ENCODE results near the gene TMEM26. TPM values are rescaled to one million over a fixed set of nuclear protein-coding genes. Genes with fewer than 3 reads are reported as not detected.
A peak's percentile ranks its signal among the peaks of the same experiment; 100 is the strongest.

The TMEM26 gene
- total and polyA plus RNA-seq, 2 of the 8 experiments (the other 6 are each of a cell fraction or from before 2014, with no cell fraction given) = 1.6 to 2.8 TPM

DNA sequence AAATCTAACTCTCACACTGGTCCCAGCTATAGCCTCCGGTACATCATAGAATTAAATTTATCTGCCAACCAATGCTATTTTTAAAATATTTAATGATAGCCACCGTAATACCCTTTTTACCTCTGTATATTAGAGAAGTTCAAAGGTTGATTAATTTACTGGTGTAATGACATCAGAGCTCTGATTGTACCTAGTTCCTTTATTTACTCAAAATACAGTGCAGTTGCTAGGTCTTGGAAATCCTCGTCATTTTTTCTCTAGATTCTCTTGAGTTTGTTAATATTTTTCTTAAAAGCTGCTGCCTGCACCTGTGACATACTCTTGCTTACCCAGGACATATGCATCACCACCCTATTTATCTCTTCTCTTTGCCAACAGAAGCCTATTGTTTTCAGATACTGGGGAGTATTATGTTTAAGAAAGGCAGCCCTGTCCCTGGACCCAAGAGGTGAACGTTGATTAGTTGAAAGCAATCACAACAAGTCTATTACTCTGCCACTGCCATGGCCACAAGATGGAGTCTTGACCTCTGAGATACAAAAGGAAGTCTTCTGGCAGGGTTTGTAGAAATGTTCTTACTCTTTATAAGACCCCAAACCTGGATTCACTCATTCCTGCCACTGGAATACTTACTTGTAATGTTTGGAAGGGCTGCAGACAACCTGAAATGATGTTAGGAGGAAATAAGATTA lies 25.6 kb upstream of the TMEM26 start:
- H3K27me3 ChIP-seq (replicated peaks in 1 of 4; ENCODE audit: control insufficient read depth in 3 of 4, extremely low read depth in 1 of 4, insufficient read depth in 3 of 4, low read length in 3 of 4) = no peaks in the 10 kb centered on the region; a peak in 1 of 7 replicates
- no peak overlapping the region for H2BK20ac ChIP-seq (ENCODE audit: low read length)
- H4K91ac ChIP-seq (replicated peaks; ENCODE audit: insufficient read length, low read length) = no peak overlapping the region
- H4K8ac ChIP-seq (ENCODE audit: extremely low read depth, insufficient read depth, low read length) = no peak overlapping the region
- H3K79me1 ChIP-seq (ENCODE audit: low read depth, low read length) = no peaks in the 10 kb centered on the region
- no peak overlapping the region for H2BK15ac ChIP-seq (ENCODE audit: low read length)
- H2BK120ac ChIP-seq (replicated peaks; ENCODE audit: low read depth, low read length) = no peak overlapping the region
- WGBS, 2 experiments (ENCODE audit: extremely low coverage in 1 of 2, insufficient coverage in 1 of 2, insufficient read length in 1 of 2, insufficient replicate concordance in 2 of 2, low coverage in 1 of 2, low lambda C conversion rate in 2 of 2, missing lambda C conversion rate in 1 of 2) = 86% methylated on average over 4 of the region's 4 CpGs; no CpG with 5 or more reads in 1 of the 2 experiments
- no peaks in the 10 kb centered on the region for H4K20me1 ChIP-seq (replicated peaks in 1 of 2; ENCODE audit: control insufficient read depth in 1 of 2, insufficient read depth in 2 of 2, low read length in 2 of 2)
- H2AK5ac ChIP-seq (ENCODE audit: low read depth, low read length) = no peak overlapping the region
- no peak overlapping the region for H3K56ac ChIP-seq (replicated peaks; ENCODE audit: insufficient read length, low read depth, low read length)
- H3K9ac ChIP-seq (replicated peaks in 1 of 4; ENCODE audit: extremely low read depth in 1 of 4, low read depth in 3 of 4, low read length in 3 of 4) = no peak overlapping the region
- no peak overlapping the region for H2AFZ ChIP-seq (ENCODE audit: low read length)
- H3K27ac ChIP-seq (ENCODE audit: low read depth, low read length) = no peak overlapping the region
- no peak overlapping the region for H3K18ac ChIP-seq (ENCODE audit: extremely low read depth, low read length)
- no peak overlapping the region for H3K23ac ChIP-seq (ENCODE audit: insufficient read length)
- H3K4me2 ChIP-seq (ENCODE audit: insufficient read depth in 1 of 2, low read depth in 2 of 2, low read length in 2 of 2) = no peak overlapping the region
- no peak overlapping the region for H3K4ac ChIP-seq (replicated peaks; ENCODE audit: insufficient read length, low read depth, low read length)
- ChIA-PET POLR2A (ENCODE audit: partially characterized antibody) (interaction anchor here (0.6 kb wide), 1 partner anchor 905 kb away, joined by 3 read pairs; no protein-coding TSS in a partner anchor), CTCF (ENCODE audit: partially characterized antibody) (interaction anchor here (0.9 to 1.3 kb wide), 4 partner anchors 12 to 254 kb away, joined by 3 to 5 read pairs (median 4); no protein-coding TSS in a partner anchor)
- H4K5ac ChIP-seq (ENCODE audit: insufficient read length, low read depth, low read length) = no peak overlapping the region
- FAIRE-seq = no peak
- H3K9me3 ChIP-seq (ENCODE audit: insufficient read depth in 2 of 2, low read depth in 1 of 2, low read length in 1 of 2) = no peaks in the 10 kb centered on the region
- no peak for DNase-seq (ENCODE audit: low read depth in 1 of 2, low spot score in 2 of 2)
- H3K79me2 ChIP-seq (ENCODE audit: control insufficient read depth in 1 of 2, insufficient read depth in 2 of 2, low read length in 2 of 2) = no peaks in the 10 kb centered on the region
- H3K14ac ChIP-seq (ENCODE audit: insufficient read length) = no peak overlapping the region
- no peak overlapping the region for H3K4me3 ChIP-seq (ENCODE audit: extremely low read depth in 1 of 4, insufficient read depth in 2 of 4, low read depth in 3 of 4, low read length in 4 of 4)
- no peaks in the 10 kb centered on the region; a peak in 1 of 8 replicates for H3K36me3 ChIP-seq (ENCODE audit: control insufficient read depth in 2 of 4, insufficient read depth in 4 of 4, low read length in 3 of 4)
- no peak overlapping the region for H2BK12ac ChIP-seq (ENCODE audit: low read depth, low read length)
- no peaks in the 10 kb centered on the region for H3K23me2 ChIP-seq (ENCODE audit: low read depth, low read length)
- peaks cover 0 to 7% (median 1%) of the 10 kb centered on the region in 4 experiments; a peak in 2 of 7 replicates for H3K4me1 ChIP-seq (replicated peaks in 1 of 4; ENCODE audit: control insufficient read depth in 3 of 4, insufficient read depth in 4 of 4, low read length in 3 of 4)
- H2BK5ac ChIP-seq (ENCODE audit: low read depth, low read length) = no peak overlapping the region
- TF ChIP-seq BRCA1 (IDR thresholded peaks at IDR 0.05; ENCODE audit: low read depth, low read length) = no peak
- TF ChIP-seq RAD21 (IDR thresholded peaks at IDR 0.05 in 1 of 2, conservative IDR thresholded peaks at IDR 0.05 in 1 of 2; ENCODE audit: low read depth in 2 of 2, low read length in 2 of 2) = peak in 1 of 2 experiments; percentile 31; a peak in 2 of 4 replicates
- TF ChIP-seq CTCF (IDR thresholded peaks at IDR 0.05; ENCODE audit: control extremely low read depth in 1 of 3, insufficient read depth in 1 of 3, low read depth in 1 of 3, low read length in 3 of 3) = peak in 1 of 3 experiments; percentile 5; a peak in 1 of 4 replicates
